HepG2 (cell line): ENCODE measurements around the gene SYNE3. TPM values are rescaled to one million over a fixed set of nuclear protein-coding genes. Genes with fewer than 3 reads are reported as not detected.

Experiments used
- AGO1 ChIP-seq: fragments of 200-400 bp; formaldehyde crosslinking; IDR thresholded peaks from 2 replicates; pipeline ENCODE4 v1.6.1; 2017; ENCODE audit warnings: mild to moderate bottlenecking, low read depth, low read length, moderate library complexity; ENCODE audit not compliant: poor library complexity, severe bottlenecking
- ARNT2 ChIP-seq: sonication (generic); formaldehyde crosslinking; IDR thresholded peaks from 2 replicates; pipeline ENCODE4 v1.8.0; 2022; ENCODE audit warnings: mild to moderate bottlenecking, low read depth, missing genetic modification reagents, moderate library complexity
- GABPB1 ChIP-seq: IDR thresholded peaks from 2 replicates; pipeline ENCODE4 v1.6.1; 2016; ENCODE audit warnings: mild to moderate bottlenecking, missing genetic modification reagents, moderate library complexity, missing compliant biosample characterization
- IRF2 ChIP-seq: IDR thresholded peaks from 2 replicates; pipeline ENCODE4 v1.6.1; 2018; ENCODE audit warnings: missing genetic modification reagents, missing compliant biosample characterization
- RARG ChIP-seq: sonication (generic); formaldehyde crosslinking; IDR thresholded peaks from 2 replicates; pipeline ENCODE4 v1.4.0; 2020; ENCODE audit warnings: low read depth, mild to moderate bottlenecking, missing genetic modification reagents
- RNF2 ChIP-seq: fragments of 450-650 bp; conservative IDR thresholded peaks from 2 replicates; pipeline ENCODE4 v1.6.1; 2016; ENCODE audit warnings: low read depth
- SIX1 ChIP-seq: sonication (generic); formaldehyde crosslinking; IDR thresholded peaks from 2 replicates; pipeline ENCODE4 v1.4.0; 2020; ENCODE audit warnings: missing genetic modification reagents, borderline replicate concordance
- TARDBP ChIP-seq: sonication (generic); formaldehyde crosslinking; IDR thresholded peaks from 2 replicates; pipeline ENCODE4 v1.8.0; 2022; ENCODE audit warnings: mild to moderate bottlenecking, missing genetic modification reagents
- ZNF180 ChIP-seq: sonication (generic); formaldehyde crosslinking; IDR thresholded peaks from 2 replicates; pipeline ENCODE4 v1.4.0; 2020; ENCODE audit warnings: low read depth, missing genetic modification reagents, borderline replicate concordance
- ZNF44 ChIP-seq: sonication (generic); formaldehyde crosslinking; IDR thresholded peaks from 2 replicates; pipeline ENCODE4 v1.5.1; 2020; ENCODE audit warnings: mild to moderate bottlenecking, missing genetic modification reagents
- ZNF460 ChIP-seq: sonication (generic); formaldehyde crosslinking; IDR thresholded peaks from 2 replicates; pipeline ENCODE4 v1.5.1; 2020; ENCODE audit warnings: missing genetic modification reagents, mild to moderate bottlenecking, borderline replicate concordance
- ZNF614 ChIP-seq: IDR thresholded peaks from 2 replicates; pipeline ENCODE4 v1.6.1; 2018; ENCODE audit warnings: missing biosample characterization, missing genetic modification reagents, inconsistent platforms, borderline replicate concordance
- ZSCAN31 ChIP-seq: sonication (generic); formaldehyde crosslinking; IDR thresholded peaks from 2 replicates; pipeline ENCODE4 v1.5.0; 2020; ENCODE audit warnings: low read depth, mild to moderate bottlenecking, missing genetic modification reagents
- ZSCAN9 ChIP-seq: IDR thresholded peaks from 2 replicates; pipeline ENCODE4 v1.6.1; 2016; ENCODE audit warnings: borderline replicate concordance
- polyA plus RNA-seq, 8 experiments: library from polyadenylated mRNA; depleted of rRNA in 3 of 8; stranded (reverse) in 7 of 8; unstranded in 1 of 8; fragments of >200 nt; fragmentation: Illumina TruSeq in 4 of 8; extraction: Trizol in 4 of 8; gene quantifications; 2 replicates each; pipeline versions ENCODE4 v1.2.1 to v1.2.3, GENCODE V29; 2011 to 2016; ENCODE audit warnings: low read depth in 4 of 8, missing spikeins in 1 of 8, mixed read lengths in 1 of 8; ENCODE audit not compliant: insufficient read depth in 1 of 8
- total RNA-seq, 5 experiments: library from RNA; depleted of rRNA; stranded (reverse); fragments of >200 nt; fragmentation: Illumina TruSeq; extraction: Trizol; gene quantifications; 2 replicates each; pipeline ENCODE4 v1.2.3, GENCODE V29; 2016; ENCODE audit warnings: low read depth in 1 of 5
- TF ChIP-seq, protein P1 (sequence below): IDR thresholded peaks from 2 replicates; pipeline ENCODE4 v1.6.1; 2016; ENCODE audit warnings: mild to moderate bottlenecking, missing biosample characterization, missing genetic modification reagents
- TF ChIP-seq, protein P2 (sequence below): sonication (generic); formaldehyde crosslinking; IDR thresholded peaks from 2 replicates; pipeline ENCODE4 v1.8.0; 2022; ENCODE audit warnings: missing genetic modification reagents, mild to moderate bottlenecking, moderate library complexity, borderline replicate concordance
- TF ChIP-seq, protein P3 (sequence below): IDR thresholded peaks from 2 replicates; pipeline ENCODE4 v1.4.0; 2020; ENCODE audit warnings: mild to moderate bottlenecking, missing genetic modification reagents
- TF ChIP-seq, protein P4 (sequence below): IDR thresholded peaks from 2 replicates; pipeline ENCODE4 v1.6.1; 2016; ENCODE audit warnings: low read depth

SYNE3 gene
- total and polyA plus RNA-seq, 2 of the 13 experiments (the other 11 are each of a cell fraction or from before 2014, with no cell fraction given) = 7.8 to 8.0 TPM

DNA sequence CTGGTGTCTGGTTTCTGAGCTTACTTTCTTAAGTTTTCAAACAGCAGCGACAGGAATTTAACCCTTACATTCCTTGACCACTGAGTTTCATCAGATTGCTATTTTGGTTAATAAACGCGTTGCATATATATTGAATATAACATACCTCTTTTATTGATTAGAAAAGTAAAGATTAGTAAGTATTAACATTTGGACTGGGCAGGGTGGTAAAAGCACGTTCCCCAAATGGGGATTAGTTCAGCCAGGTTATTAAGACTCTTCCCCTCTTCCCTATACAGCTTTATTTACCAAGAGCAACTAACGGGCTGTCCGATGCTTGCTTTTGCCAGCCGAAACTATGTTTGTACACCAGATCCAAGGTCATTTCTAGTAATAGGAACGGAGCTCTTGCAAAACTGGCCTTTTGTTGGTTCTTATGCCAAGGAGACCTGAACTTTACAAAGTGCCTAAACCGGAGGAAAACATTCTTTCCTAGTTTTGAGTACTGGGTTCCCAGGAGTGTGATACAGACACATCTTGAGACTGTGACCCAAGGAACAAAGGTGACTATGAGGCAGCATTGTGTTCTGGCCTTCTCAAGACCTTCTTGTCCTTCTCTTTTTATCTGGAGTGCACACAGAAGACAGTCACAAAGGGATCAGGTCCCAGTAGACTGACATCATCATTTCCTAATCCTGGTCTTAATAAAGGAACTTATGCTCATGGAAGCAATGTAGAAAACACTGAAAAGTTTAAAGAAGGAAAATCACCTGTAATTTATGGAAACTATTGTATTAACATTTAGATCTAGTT lies 21.0 kb upstream of the SYNE3 start (continued):
- TF ChIP-seq ZNF614 (CRISPR knock-in tag) (peak; percentile 70; the same call in 1 of the 2 replicates), RNF2 (no peak), GABPB1 (CRISPR knock-in tag) (no peak), AGO1 (no peak), ZNF44 (CRISPR knock-in tag) (no peak), RARG (CRISPR knock-in tag) (no peak), ZNF460 (no peak), SIX1 (CRISPR knock-in tag) (peak; percentile 82; the same call in 1 of the 2 replicates), ZSCAN9 (CRISPR knock-in tag) (peak; percentile 58; the same call in 1 of the 2 replicates), IRF2 (CRISPR knock-in tag) (peak; percentile 70; the same call in 1 of the 2 replicates), ZNF180 (CRISPR knock-in tag) (no peak), ARNT2 (CRISPR knock-in tag) (0 out of 2 replicates have a peak, but pooled peaks have one; percentile 38), TARDBP (CRISPR knock-in tag) (peak; percentile 65; the same call in 1 of the 2 replicates), ZSCAN31 (CRISPR knock-in tag) (peak; percentile 66; the same call in 1 of the 2 replicates)
- TF ChIP-seq, protein P1, sequence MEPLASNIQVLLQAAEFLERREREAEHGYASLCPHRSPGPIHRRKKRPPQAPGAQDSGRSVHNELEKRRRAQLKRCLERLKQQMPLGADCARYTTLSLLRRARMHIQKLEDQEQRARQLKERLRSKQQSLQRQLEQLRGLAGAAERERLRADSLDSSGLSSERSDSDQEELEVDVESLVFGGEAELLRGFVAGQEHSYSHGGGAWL (CRISPR knock-in tag) = no peak
- TF ChIP-seq, protein P2, sequence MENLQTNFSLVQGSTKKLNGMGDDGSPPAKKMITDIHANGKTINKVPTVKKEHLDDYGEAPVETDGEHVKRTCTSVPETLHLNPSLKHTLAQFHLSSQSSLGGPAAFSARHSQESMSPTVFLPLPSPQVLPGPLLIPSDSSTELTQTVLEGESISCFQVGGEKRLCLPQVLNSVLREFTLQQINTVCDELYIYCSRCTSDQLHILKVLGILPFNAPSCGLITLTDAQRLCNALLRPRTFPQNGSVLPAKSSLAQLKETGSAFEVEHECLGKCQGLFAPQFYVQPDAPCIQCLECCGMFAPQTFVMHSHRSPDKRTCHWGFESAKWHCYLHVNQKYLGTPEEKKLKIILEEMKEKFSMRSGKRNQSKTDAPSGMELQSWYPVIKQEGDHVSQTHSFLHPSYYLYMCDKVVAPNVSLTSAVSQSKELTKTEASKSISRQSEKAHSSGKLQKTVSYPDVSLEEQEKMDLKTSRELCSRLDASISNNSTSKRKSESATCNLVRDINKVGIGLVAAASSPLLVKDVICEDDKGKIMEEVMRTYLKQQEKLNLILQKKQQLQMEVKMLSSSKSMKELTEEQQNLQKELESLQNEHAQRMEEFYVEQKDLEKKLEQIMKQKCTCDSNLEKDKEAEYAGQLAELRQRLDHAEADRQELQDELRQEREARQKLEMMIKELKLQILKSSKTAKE (CRISPR knock-in tag) = peak; percentile 85
- TF ChIP-seq, protein P3, sequence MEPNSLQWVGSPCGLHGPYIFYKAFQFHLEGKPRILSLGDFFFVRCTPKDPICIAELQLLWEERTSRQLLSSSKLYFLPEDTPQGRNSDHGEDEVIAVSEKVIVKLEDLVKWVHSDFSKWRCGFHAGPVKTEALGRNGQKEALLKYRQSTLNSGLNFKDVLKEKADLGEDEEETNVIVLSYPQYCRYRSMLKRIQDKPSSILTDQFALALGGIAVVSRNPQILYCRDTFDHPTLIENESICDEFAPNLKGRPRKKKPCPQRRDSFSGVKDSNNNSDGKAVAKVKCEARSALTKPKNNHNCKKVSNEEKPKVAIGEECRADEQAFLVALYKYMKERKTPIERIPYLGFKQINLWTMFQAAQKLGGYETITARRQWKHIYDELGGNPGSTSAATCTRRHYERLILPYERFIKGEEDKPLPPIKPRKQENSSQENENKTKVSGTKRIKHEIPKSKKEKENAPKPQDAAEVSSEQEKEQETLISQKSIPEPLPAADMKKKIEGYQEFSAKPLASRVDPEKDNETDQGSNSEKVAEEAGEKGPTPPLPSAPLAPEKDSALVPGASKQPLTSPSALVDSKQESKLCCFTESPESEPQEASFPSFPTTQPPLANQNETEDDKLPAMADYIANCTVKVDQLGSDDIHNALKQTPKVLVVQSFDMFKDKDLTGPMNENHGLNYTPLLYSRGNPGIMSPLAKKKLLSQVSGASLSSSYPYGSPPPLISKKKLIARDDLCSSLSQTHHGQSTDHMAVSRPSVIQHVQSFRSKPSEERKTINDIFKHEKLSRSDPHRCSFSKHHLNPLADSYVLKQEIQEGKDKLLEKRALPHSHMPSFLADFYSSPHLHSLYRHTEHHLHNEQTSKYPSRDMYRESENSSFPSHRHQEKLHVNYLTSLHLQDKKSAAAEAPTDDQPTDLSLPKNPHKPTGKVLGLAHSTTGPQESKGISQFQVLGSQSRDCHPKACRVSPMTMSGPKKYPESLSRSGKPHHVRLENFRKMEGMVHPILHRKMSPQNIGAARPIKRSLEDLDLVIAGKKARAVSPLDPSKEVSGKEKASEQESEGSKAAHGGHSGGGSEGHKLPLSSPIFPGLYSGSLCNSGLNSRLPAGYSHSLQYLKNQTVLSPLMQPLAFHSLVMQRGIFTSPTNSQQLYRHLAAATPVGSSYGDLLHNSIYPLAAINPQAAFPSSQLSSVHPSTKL = peak; percentile 95
- TF ChIP-seq, protein P4, sequence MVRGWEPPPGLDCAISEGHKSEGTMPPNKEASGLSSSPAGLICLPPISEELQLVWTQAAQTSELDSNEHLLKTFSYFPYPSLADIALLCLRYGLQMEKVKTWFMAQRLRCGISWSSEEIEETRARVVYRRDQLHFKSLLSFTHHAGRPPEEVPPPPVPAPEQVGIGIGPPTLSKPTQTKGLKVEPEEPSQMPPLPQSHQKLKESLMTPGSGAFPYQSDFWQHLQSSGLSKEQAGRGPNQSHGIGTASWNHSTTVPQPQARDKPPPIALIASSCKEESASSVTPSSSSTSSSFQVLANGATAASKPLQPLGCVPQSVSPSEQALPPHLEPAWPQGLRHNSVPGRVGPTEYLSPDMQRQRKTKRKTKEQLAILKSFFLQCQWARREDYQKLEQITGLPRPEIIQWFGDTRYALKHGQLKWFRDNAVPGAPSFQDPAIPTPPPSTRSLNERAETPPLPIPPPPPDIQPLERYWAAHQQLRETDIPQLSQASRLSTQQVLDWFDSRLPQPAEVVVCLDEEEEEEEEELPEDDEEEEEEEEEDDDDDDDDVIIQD (CRISPR knock-in tag) = peak; percentile 93
